ENCODE measurements around the gene PGS1. TPM values are rescaled to one million over a fixed set of nuclear protein-coding genes. Genes with fewer than 3 reads are reported as not detected.

The PGS1 gene
- polyA plus RNA-seq, 3 donors from 2014 or later = 17.0 to 27.5 (median 27.2) TPM

- peak in 1 of 3 donors; percentile 11 for DNase-seq
- Mint-ChIP-seq H3K36me3 (no peaks in the 10 kb centered on the region), H3K9me3 (no peaks in the 10 kb centered on the region), H3K27ac (peak overlapping the region in 2 of 6 donors; percentile 55 to 75), H3K4me1 (peaks cover 0 to 2% of the 10 kb centered on the region in 2 donors), H3K27me3 (ENCODE audit: low read depth in 3 of 3) (peaks cover 6 to 17% (median 7%) of the 10 kb centered on the region in 3 donors), H3K4me3 (no peak overlapping the region)
Measured at GRCh38 chr17:78438694-78439325, 60.4 kb downstream of the PGS1 start.

GRCh38 chr17:78441271-78441971 is 63.0 kb downstream of the PGS1 start:
- Mint-ChIP-seq H3K4me3 (no peak overlapping the region), H3K27ac (no peak overlapping the region), H3K36me3 (no peaks in the 10 kb centered on the region), H3K9me3 (no peaks in the 10 kb centered on the region), H3K27me3 (ENCODE audit: low read depth in 3 of 3) (peaks cover 6 to 17% (median 7%) of the 10 kb centered on the region in 3 donors), H3K4me1 (peaks cover 0 to 2% of the 10 kb centered on the region in 2 donors)
- DNase-seq = no peak

- Mint-ChIP-seq H3K27ac (peak overlapping the region in 1 of 6 donors; percentile 44), H3K9me3 (no peaks in the 10 kb centered on the region)
Measured at GRCh38 chr17:78442648-78443218, 64.3 kb downstream of the PGS1 start.

GRCh38 chr17:78444392-78444791 is 65.9 kb downstream of the PGS1 start:
- no peak for DNase-seq
- H3K27me3 Mint-ChIP-seq (ENCODE audit: low read depth in 3 of 3) = no peaks in the 10 kb centered on the region
- H3K27ac Mint-ChIP-seq = no peak overlapping the region
- no peaks in the 10 kb centered on the region for H3K36me3 Mint-ChIP-seq
- no peak overlapping the region for H3K4me3 Mint-ChIP-seq
- no peaks in the 10 kb centered on the region for H3K9me3 Mint-ChIP-seq
- H3K4me1 Mint-ChIP-seq = peaks cover 0 to 2% of the 10 kb centered on the region in 2 donors

More at GRCh38 chr17:78442648-78443218, 64.3 kb downstream of the PGS1 start:
- peaks cover 4 to 14% (median 6%) of the 10 kb centered on the region in 3 donors for H3K27me3 Mint-ChIP-seq (ENCODE audit: low read depth in 3 of 3)
- H3K4me3 Mint-ChIP-seq = no peak overlapping the region
- H3K36me3 Mint-ChIP-seq = no peaks in the 10 kb centered on the region
- H3K4me1 Mint-ChIP-seq = peaks cover 0 to 2% of the 10 kb centered on the region in 2 donors
- DNase-seq = peak; percentile 4 to 28 (median 7)

GRCh38 chr17:78446833-78447232 is 68.4 kb downstream of the PGS1 start:
- no peak for DNase-seq
- no peaks in the 10 kb centered on the region for H3K36me3 Mint-ChIP-seq
- H3K9me3 Mint-ChIP-seq = no peaks in the 10 kb centered on the region
- no peak overlapping the region for H3K4me3 Mint-ChIP-seq
- H3K27me3 Mint-ChIP-seq (ENCODE audit: low read depth in 3 of 3) = peaks cover 0 to 2% (median 0%) of the 10 kb centered on the region in 3 donors
- no peaks in the 10 kb centered on the region for H3K4me1 Mint-ChIP-seq
- no peak overlapping the region for H3K27ac Mint-ChIP-seq

- Mint-ChIP-seq H3K9me3 (no peaks in the 10 kb centered on the region), H3K27me3 (ENCODE audit: low read depth in 3 of 3) (peaks cover 0 to 4% (median 0%) of the 10 kb centered on the region in 3 donors), H3K4me1 (no peaks in the 10 kb centered on the region)
Measured at GRCh38 chr17:78448356-78448993, 70.0 kb downstream of the PGS1 start.

GRCh38 chr17:78449983-78450595 is 71.6 kb downstream of the PGS1 start:
- no peaks in the 10 kb centered on the region for H3K9me3 Mint-ChIP-seq
- H3K4me1 Mint-ChIP-seq = no peaks in the 10 kb centered on the region
- no peak overlapping the region for H3K27ac Mint-ChIP-seq
- H3K27me3 Mint-ChIP-seq (ENCODE audit: low read depth in 3 of 3) = peaks cover 0 to 6% (median 0%) of the 10 kb centered on the region in 3 donors
- H3K4me3 Mint-ChIP-seq = no peak overlapping the region
- no peak for DNase-seq
- H3K36me3 Mint-ChIP-seq = no peaks in the 10 kb centered on the region

More at GRCh38 chr17:78448356-78448993, 70.0 kb downstream of the PGS1 start:
- Mint-ChIP-seq H3K4me3 (no peak overlapping the region), H3K27ac (no peak overlapping the region), H3K36me3 (no peaks in the 10 kb centered on the region)
- no peak for DNase-seq

GRCh38 chr17:78450696-78451345 is 72.4 kb downstream of the PGS1 start:
- Mint-ChIP-seq H3K27ac (no peak overlapping the region), H3K4me1 (no peaks in the 10 kb centered on the region), H3K27me3 (ENCODE audit: low read depth in 3 of 3) (peaks cover 0 to 6% (median 0%) of the 10 kb centered on the region in 3 donors), H3K36me3 (no peaks in the 10 kb centered on the region), H3K4me3 (no peak overlapping the region), H3K9me3 (no peaks in the 10 kb centered on the region)
- no peak for DNase-seq

- Mint-ChIP-seq H3K27me3 (ENCODE audit: low read depth in 3 of 3) (peaks cover 0 to 6% (median 0%) of the 10 kb centered on the region in 3 donors), H3K4me1 (no peaks in the 10 kb centered on the region), H3K4me3 (no peak overlapping the region), H3K27ac (no peak overlapping the region), H3K36me3 (no peaks in the 10 kb centered on the region), H3K9me3 (no peaks in the 10 kb centered on the region)
- DNase-seq = no peak
Measured at GRCh38 chr17:78451753-78452152, 73.3 kb downstream of the PGS1 start.

GRCh38 chr17:78454346-78454745 is 75.9 kb downstream of the PGS1 start:
- H3K36me3 Mint-ChIP-seq = no peaks in the 10 kb centered on the region
- no peaks in the 10 kb centered on the region for H3K4me1 Mint-ChIP-seq
- H3K27ac Mint-ChIP-seq = no peak overlapping the region
- no peak overlapping the region for H3K4me3 Mint-ChIP-seq
- H3K9me3 Mint-ChIP-seq = no peaks in the 10 kb centered on the region
- peaks cover 0 to 6% (median 2%) of the 10 kb centered on the region in 3 donors for H3K27me3 Mint-ChIP-seq (ENCODE audit: low read depth in 3 of 3)
- DNase-seq = no peak

GRCh38 chr17:78458091-78458490 is 79.6 kb downstream of the PGS1 start:
- no peak for DNase-seq
- Mint-ChIP-seq H3K4me1 (no peaks in the 10 kb centered on the region), H3K36me3 (no peaks in the 10 kb centered on the region), H3K4me3 (no peak overlapping the region), H3K9me3 (no peaks in the 10 kb centered on the region), H3K27me3 (ENCODE audit: low read depth in 3 of 3) (peaks cover 0 to 2% (median 2%) of the 10 kb centered on the region in 3 donors), H3K27ac (no peak overlapping the region)

GRCh38 chr17:78458736-78459335 is 80.4 kb downstream of the PGS1 start:
- Mint-ChIP-seq H3K4me1 (no peaks in the 10 kb centered on the region), H3K27ac (no peak overlapping the region), H3K9me3 (no peaks in the 10 kb centered on the region), H3K36me3 (no peaks in the 10 kb centered on the region), H3K27me3 (ENCODE audit: low read depth in 3 of 3) (peaks cover 0 to 2% (median 2%) of the 10 kb centered on the region in 3 donors), H3K4me3 (no peak overlapping the region)
- DNase-seq = no peak

GRCh38 chr17:78459696-78460095 is 81.2 kb downstream of the PGS1 start:
- no peaks in the 10 kb centered on the region for H3K4me1 Mint-ChIP-seq
- H3K9me3 Mint-ChIP-seq = no peaks in the 10 kb centered on the region
- DNase-seq = no peak
- H3K36me3 Mint-ChIP-seq = no peaks in the 10 kb centered on the region
- H3K4me3 Mint-ChIP-seq = no peak overlapping the region
- H3K27ac Mint-ChIP-seq = no peak overlapping the region
- peaks cover 0 to 2% (median 2%) of the 10 kb centered on the region in 3 donors for H3K27me3 Mint-ChIP-seq (ENCODE audit: low read depth in 3 of 3)
